ENCODE results near the gene AGRP. TPM values are rescaled to one million over a fixed set of nuclear protein-coding genes. Genes with fewer than 3 reads are reported as not detected.

AGRP gene
- total and polyA plus RNA-seq, 2 experiments from 2014 or later: not detected

GRCh38 chr16:67460168-67460567 lies 23.2 kb downstream of the AGRP start:
- Histone ChIP-seq H3K9me3 (ENCODE audit: low read depth) (no peaks in the 10 kb centered on the region), H3K4me1 (ENCODE audit: low read depth) (peaks cover 20% of the 10 kb centered on the region), H3K27ac (peak overlapping the region; percentile 76), H3K27me3 (no peaks in the 10 kb centered on the region), H3K4me3 (no peak overlapping the region), H3K36me3 (no peaks in the 10 kb centered on the region)
- TF ChIP-seq CTCF (IDR thresholded peaks at IDR 0.05; ENCODE audit: low read depth, low read length): no peak
- no peak for DNase-seq (ENCODE audit: low read depth in 1 of 2, low spot score in 1 of 2)

GRCh38 chr16:67459861-67460150 lies 23.5 kb downstream of the AGRP start:
- Histone ChIP-seq H3K4me3 (no peak overlapping the region), H3K27me3 (no peaks in the 10 kb centered on the region), H3K9me3 (ENCODE audit: low read depth) (no peaks in the 10 kb centered on the region), H3K27ac (peak overlapping the region; percentile 76), H3K36me3 (no peaks in the 10 kb centered on the region), H3K4me1 (ENCODE audit: low read depth) (peaks cover 20% of the 10 kb centered on the region)
- no peak for DNase-seq (ENCODE audit: low read depth in 1 of 2, low spot score in 1 of 2)
- TF ChIP-seq CTCF (IDR thresholded peaks at IDR 0.05; ENCODE audit: low read depth, low read length): no peak

GRCh38 chr16:67459066-67459860 lies 24.1 kb downstream of the AGRP start:
- no peaks in the 10 kb centered on the region for H3K36me3 ChIP-seq
- TF ChIP-seq CTCF (IDR thresholded peaks at IDR 0.05; ENCODE audit: low read depth, low read length): no peak
- no peaks in the 10 kb centered on the region for H3K27me3 ChIP-seq
- DNase-seq (ENCODE audit: low read depth in 1 of 2, low spot score in 1 of 2): peak; percentile 25 to 88
- no peaks in the 10 kb centered on the region for H3K9me3 ChIP-seq (ENCODE audit: low read depth)
- peaks cover 20% of the 10 kb centered on the region for H3K4me1 ChIP-seq (ENCODE audit: low read depth)
- H3K4me3 ChIP-seq: no peak overlapping the region
- peak overlapping the region; percentile 76 for H3K27ac ChIP-seq

- no peaks in the 10 kb centered on the region for H3K9me3 ChIP-seq (ENCODE audit: low read depth)
- no peaks in the 10 kb centered on the region for H3K36me3 ChIP-seq
- H3K4me3 ChIP-seq: no peak overlapping the region
- H3K4me1 ChIP-seq (ENCODE audit: low read depth): peaks cover 20% of the 10 kb centered on the region
- no peaks in the 10 kb centered on the region for H3K27me3 ChIP-seq
- DNase-seq (ENCODE audit: low read depth in 1 of 2, low spot score in 1 of 2): peak in 1 of 2 donors; percentile 33
- no peak for TF ChIP-seq CTCF (IDR thresholded peaks at IDR 0.05; ENCODE audit: low read depth, low read length)
- H3K27ac ChIP-seq: peak overlapping the region; percentile 76
Observed at GRCh38 chr16:67458121-67458641, 25.2 kb downstream of the AGRP start.

- H3K27ac ChIP-seq: no peak overlapping the region
Observed at GRCh38 chr16:67457611-67458010, 25.7 kb downstream of the AGRP start.

More at GRCh38 chr16:67457611-67458010, 25.7 kb downstream of the AGRP start:
- no peak for DNase-seq (ENCODE audit: low read depth in 1 of 2, low spot score in 1 of 2)
- H3K4me3 ChIP-seq: no peak overlapping the region
- peaks cover 20% of the 10 kb centered on the region for H3K4me1 ChIP-seq (ENCODE audit: low read depth)
- no peak for TF ChIP-seq CTCF (IDR thresholded peaks at IDR 0.05; ENCODE audit: low read depth, low read length)
- no peaks in the 10 kb centered on the region for H3K9me3 ChIP-seq (ENCODE audit: low read depth)
- H3K27me3 ChIP-seq: no peaks in the 10 kb centered on the region
- no peaks in the 10 kb centered on the region for H3K36me3 ChIP-seq
